GM21423 (cell line): Measurements from ENCODE around the gene ZNF157.
"Not testable (repeated sequence)": the region's sequence is repeated elsewhere in the genome, so short reads cannot be mapped to it uniquely, and the experiment has no call there.

ENCODE experiments used
- ATAC-seq: cut with Tn5 transposase; IDR thresholded peaks from one replicate; pipeline ENCODE4 v1.9.1; 2021; ENCODE audit warnings: mild to moderate bottlenecking, moderate library complexity; ENCODE audit not compliant: unreplicated experiment

The ZNF157 gene

GRCh38 chrX:47370278-47370677 lies at the start of gene ZNF157:
ZNF157 (plus strand) TSS chrX:47370578; CDS start chrX:47370669, 91 bp downstream.
- no peak for ATAC-seq

- no peak for ATAC-seq
Measured at GRCh38 chrX:47321386-47321785, 49.0 kb upstream of the ZNF157 start.

- no peak for ATAC-seq
Measured at GRCh38 chrX:47321823-47322371, 48.5 kb upstream of the ZNF157 start.

- ATAC-seq, result no peak
Measured at GRCh38 chrX:47327902-47328301, 42.5 kb upstream of the ZNF157 start.

GRCh38 chrX:47332729-47333128 lies 37.6 kb upstream of the ZNF157 start:
- ATAC-seq, result not testable (repeated sequence)

DNA sequence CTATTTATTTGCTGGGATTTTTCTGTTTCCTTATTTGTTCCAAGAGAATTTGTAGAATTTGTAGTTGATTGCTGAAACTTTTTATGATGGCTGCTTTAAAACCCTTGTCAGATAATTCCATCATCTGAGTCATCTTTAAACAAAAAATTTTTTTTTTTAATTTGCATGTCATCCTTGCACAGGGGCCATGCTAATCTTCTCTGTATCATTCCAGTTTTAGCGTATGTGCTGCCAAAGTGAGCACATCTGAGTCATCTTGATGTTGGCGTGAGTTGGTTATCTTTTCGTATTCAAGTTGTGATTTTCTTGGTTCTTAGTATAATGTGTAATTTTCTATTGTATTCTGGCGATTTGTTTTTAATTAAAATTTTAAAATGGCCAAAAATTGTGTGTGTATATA lies 18.7 kb upstream of the ZNF157 start:
- ATAC-seq, result no peak

DNA sequence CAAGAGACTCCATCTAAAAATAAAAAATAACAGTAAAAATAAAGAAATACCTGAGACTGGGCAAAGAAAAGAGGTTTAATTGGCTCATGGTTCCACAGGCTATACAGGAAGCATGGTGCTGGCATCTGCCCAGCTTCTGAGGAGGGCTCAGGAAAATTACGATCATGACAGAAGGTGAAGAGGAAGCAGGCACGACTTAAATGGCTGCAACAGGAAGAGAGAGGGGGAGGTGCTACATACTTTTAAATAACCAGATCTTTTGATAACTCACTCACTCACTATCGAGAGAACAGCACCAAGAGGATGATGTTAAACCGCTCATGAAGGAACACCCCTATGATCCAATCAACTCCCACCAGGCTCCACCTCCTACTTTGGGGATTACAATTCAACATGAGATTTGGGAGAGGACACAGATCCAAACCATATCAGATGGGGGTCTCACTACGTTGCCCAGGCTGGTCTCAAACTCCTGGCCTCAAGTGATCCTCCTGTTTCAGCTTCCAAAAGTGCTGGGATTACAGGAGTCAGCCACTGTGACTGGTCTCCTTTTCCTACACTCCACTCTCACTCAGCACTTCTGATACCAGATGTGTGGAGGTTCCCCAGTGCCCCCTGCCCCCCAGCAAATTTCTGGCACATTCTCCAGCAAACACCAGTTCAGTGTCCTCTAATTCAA lies 11.9 kb upstream of the ZNF157 start:
- ATAC-seq, result no peak

DNA sequence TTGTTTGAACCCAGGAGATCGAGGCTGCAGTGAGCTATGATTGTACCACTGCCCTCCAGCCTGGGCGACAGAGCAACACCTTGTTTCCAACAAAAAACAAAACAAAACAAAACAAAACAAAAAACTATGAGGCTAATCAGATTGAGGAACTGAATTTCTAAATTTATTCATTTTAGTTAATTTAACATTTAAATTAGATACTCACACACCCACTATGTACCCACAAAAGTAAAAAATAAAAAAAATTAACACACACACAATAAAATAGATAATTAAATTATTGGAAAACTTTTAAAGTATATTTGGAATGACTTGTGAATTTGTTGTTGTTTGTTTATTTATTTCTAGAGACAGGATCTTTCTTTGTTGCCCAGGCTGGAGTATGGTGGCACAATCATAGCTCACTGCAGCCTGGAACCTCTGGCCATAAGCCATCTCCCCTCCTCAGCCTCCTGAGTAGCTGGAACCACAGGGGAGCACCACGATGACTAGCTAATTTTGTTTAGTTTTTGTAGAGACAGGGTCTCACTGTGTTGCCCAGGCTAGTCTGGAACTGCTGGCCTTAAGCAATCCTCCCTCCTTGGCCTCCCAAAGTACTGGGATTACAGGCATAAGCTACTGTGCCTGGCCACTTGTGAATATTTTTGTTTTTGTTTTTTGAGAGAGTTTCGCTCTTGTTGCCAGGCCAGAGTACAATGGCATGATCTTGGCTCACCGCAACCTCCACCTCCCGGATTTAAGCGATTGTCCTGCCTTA lies 9.8 kb upstream of the ZNF157 start:
- ATAC-seq, result no peak

GRCh38 chrX:47361538-47362511 lies 8.6 kb upstream of the ZNF157 start:
- peak; percentile 84 for ATAC-seq

- ATAC-seq, result peak; percentile 60
Measured at GRCh38 chrX:47366041-47366722, 4.2 kb upstream of the ZNF157 start.

DNA sequence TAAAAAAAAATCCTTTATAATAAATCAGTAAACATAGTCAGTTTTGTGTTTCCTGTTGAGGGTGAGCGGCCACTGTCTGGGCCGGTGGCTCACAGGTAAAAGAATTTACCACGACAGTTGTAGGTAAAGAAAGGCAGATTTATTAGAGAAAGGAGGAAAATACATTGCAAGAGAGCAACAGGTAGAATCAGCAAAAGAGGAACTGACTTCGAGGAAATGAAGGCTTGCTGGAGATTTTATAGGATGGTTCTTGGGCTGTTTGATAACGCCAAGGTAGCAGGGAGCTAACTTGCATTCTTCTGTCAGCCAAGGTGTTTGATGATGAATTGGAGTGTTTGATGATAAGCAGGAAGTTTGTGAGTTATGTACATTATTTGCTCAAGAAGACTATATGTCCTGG lies 2.8 kb downstream of the ZNF157 start:
- ATAC-seq, result no peak

GRCh38 chrX:47380268-47380667 lies 9.9 kb downstream of the ZNF157 start:
- no peak for ATAC-seq

DNA sequence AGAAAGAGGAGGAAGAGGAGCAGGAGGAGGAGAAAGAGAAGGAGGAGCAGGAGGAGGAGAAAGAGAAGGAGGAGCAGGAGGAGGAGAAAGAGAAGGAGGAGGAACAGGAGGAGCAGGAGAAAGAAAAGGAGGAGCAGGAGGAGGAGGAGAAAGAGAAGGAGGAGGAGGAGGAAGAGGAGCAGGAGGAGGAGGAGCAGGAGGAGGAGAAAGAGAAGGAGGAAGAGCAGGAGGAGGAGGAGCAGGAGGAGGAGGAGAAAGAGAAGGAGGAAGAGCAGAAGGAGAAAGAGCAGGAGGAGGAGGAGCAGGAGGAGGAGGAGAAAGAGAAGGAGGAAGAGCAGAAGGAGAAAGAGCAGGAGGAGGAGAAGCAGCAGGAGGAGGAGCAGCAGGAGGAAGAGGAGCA lies 10.5 kb downstream of the ZNF157 start:
- not testable (repeated sequence) for ATAC-seq

- ATAC-seq, result no peak
Measured at GRCh38 chrX:47384502-47384901, 14.1 kb downstream of the ZNF157 start.

DNA sequence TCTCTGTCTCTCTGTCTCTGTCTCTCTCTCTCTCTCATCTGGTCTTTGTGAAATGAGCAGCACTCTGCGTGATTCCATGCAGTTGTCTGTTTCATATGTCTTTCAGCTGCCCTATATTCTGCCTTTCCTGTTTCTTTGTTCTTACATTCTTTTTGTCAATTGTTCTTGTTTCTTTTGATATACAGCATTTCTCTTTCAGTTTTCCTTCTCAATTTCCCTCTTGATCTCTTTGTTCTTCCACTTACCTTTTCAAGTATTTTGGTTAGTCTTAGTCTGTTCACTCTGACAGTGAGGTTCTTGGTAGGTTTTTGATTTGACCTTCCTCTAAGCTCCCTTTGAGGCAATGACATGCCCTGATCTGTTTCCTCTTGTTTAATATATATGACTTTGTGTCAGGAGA lies 20.4 kb downstream of the ZNF157 start:
- ATAC-seq, result no peak

- no peak for ATAC-seq
Measured at GRCh38 chrX:47413179-47413594, 42.8 kb downstream of the ZNF157 start.

- ATAC-seq, result no peak
Measured at GRCh38 chrX:47420265-47420664, 49.9 kb downstream of the ZNF157 start.

GRCh38 chrX:47420962-47421361 lies 50.6 kb downstream of the ZNF157 start:
- ATAC-seq, result no peak

DNA sequence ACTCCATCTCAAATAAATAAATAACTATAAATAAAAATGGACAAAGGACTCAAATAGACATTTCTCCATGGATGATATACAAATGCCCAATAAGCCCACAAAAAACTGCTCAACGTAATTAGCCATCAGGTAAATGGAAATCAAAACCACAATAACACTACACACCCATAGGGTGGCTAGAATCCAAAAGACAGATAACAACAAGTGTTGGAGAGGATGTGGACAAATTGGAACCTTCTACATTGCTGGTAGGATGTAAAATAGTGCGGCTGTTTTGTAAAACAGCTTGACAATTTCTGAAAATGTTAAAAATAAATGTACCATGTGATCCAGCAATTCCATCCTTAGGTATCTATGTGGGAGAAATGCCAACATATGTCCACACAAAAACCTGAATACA lies 52.1 kb downstream of the ZNF157 start:
- ATAC-seq, result no peak

- no peak for ATAC-seq
Measured at GRCh38 chrX:47430925-47431324, 60.5 kb downstream of the ZNF157 start.
